Measurements from ENCODE around the gene PLXNA4.

The PLXNA4 gene

DNA sequence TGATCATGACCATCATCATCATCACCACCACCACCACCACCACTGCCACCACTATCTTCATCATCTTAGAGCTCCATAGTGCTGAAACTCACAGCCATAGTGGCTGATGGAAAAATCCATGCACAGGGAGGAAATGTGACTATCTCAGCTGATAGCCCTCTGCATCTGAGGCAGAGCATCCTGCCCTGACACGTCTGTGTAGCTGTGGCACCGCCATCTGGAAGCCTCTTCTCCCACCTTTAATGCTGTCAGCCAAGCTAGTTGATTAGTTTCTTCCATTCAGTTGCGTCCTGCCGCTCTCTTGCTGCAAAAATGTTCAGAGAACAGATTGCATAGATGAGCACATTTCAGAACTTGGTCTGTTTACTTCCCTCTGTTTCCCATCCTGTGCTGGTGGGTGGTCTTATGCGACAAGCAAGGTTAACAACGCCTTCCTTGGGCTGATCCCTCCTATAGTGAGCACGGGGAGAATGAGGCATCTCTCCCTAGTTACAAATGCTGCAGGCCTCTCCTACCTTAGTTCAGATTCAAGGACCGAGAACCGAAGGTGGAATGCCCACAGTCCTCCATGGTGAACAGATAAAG lies 478.6 kb downstream of the PLXNA4 start:
- Histone ChIP-seq H3K4me2 (ENCODE audit: low read depth, low read length, poor library complexity, severe bottlenecking) (no peak overlapping the region), H3F3A (ENCODE audit: insufficient read depth) (no peaks in the 10 kb centered on the region), H3K27ac (ENCODE audit: low read depth, low read length) (no peak overlapping the region), H2AFZ (ENCODE audit: low read depth, low read length, severe bottlenecking) (no peak overlapping the region), H3K36me3 (ENCODE audit: low read length) (no peaks in the 10 kb centered on the region), H3K9ac (ENCODE audit: low read length) (no peak overlapping the region), H3K9me2 (replicated peaks; ENCODE audit: insufficient read depth, low read length) (no peaks in the 10 kb centered on the region), H4K20me1 (ENCODE audit: low read depth, low read length) (no peaks in the 10 kb centered on the region), H3K27me3 (ENCODE audit: low read length) (no peaks in the 10 kb centered on the region), H3K9me3 (ENCODE audit: insufficient read depth, low read length) (no peaks in the 10 kb centered on the region), H3K79me2 (ENCODE audit: insufficient read depth, low read length) (no peaks in the 10 kb centered on the region), H3K4me3 (ENCODE audit: insufficient read depth, low read length, poor library complexity, severe bottlenecking) (no peak overlapping the region)
- TF ChIP-seq CTCF (IDR thresholded peaks at IDR 0.05; ENCODE audit: insufficient read depth, low read length, poor library complexity, severe bottlenecking) = no peak
- no peak for TF ChIP-seq EZH2phosphoT487 (conservative IDR thresholded peaks at IDR 0.05; ENCODE audit: low read length)

GRCh38 chr7:132095111-132095765 lies 481.0 kb downstream of the PLXNA4 start:
- no peaks in the 10 kb centered on the region for H3K36me3 ChIP-seq (ENCODE audit: low read length)
- no peaks in the 10 kb centered on the region for H3K9me3 ChIP-seq (ENCODE audit: insufficient read depth, low read length)
- no peaks in the 10 kb centered on the region for H3K9me2 ChIP-seq (replicated peaks; ENCODE audit: insufficient read depth, low read length)
- no peak overlapping the region for H3K4me3 ChIP-seq (ENCODE audit: insufficient read depth, low read length, poor library complexity, severe bottlenecking)
- no peaks in the 10 kb centered on the region for H3F3A ChIP-seq (ENCODE audit: insufficient read depth)
- H3K79me2 ChIP-seq (ENCODE audit: insufficient read depth, low read length) = no peaks in the 10 kb centered on the region
- no peak overlapping the region for H3K4me2 ChIP-seq (ENCODE audit: low read depth, low read length, poor library complexity, severe bottlenecking)
- no peak overlapping the region for H3K9ac ChIP-seq (ENCODE audit: low read length)
- no peak overlapping the region for H3K27ac ChIP-seq (ENCODE audit: low read depth, low read length)
- no peaks in the 10 kb centered on the region for H3K27me3 ChIP-seq (ENCODE audit: low read length)
- TF ChIP-seq CTCF (IDR thresholded peaks at IDR 0.05; ENCODE audit: insufficient read depth, low read length, poor library complexity, severe bottlenecking) = no peak
- TF ChIP-seq EZH2phosphoT487 (conservative IDR thresholded peaks at IDR 0.05; ENCODE audit: low read length) = no peak
- no peaks in the 10 kb centered on the region for H4K20me1 ChIP-seq (ENCODE audit: low read depth, low read length)
- H2AFZ ChIP-seq (ENCODE audit: low read depth, low read length, severe bottlenecking) = no peak overlapping the region

DNA sequence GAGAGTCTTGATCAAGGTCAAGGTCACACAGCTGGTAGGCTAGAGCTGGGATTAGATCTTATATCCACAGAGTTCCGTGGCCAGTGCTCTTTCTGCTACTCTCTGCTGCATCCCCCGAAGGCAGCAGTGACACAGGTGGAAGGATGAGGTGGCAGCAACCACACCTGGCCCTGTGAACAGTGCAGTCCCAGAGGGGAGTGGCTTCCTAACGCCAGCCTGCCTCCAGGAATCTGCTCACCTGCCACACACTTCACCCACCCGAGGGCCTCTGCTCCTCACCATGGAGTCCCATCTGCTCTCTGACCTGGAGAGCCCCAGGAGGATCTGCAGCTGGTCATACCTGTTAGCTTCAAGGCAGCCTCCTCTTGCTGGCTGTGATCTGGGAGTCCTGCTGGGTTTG lies 484.2 kb downstream of the PLXNA4 start:
- Histone ChIP-seq H3K9me3 (ENCODE audit: insufficient read depth, low read length) (no peaks in the 10 kb centered on the region), H3F3A (ENCODE audit: insufficient read depth) (no peaks in the 10 kb centered on the region), H3K4me3 (ENCODE audit: insufficient read depth, low read length, poor library complexity, severe bottlenecking) (no peak overlapping the region), H3K27ac (ENCODE audit: low read depth, low read length) (no peak overlapping the region), H3K79me2 (ENCODE audit: insufficient read depth, low read length) (no peaks in the 10 kb centered on the region), H3K27me3 (ENCODE audit: low read length) (no peaks in the 10 kb centered on the region), H2AFZ (ENCODE audit: low read depth, low read length, severe bottlenecking) (no peak overlapping the region), H4K20me1 (ENCODE audit: low read depth, low read length) (no peaks in the 10 kb centered on the region), H3K9me2 (replicated peaks; ENCODE audit: insufficient read depth, low read length) (no peaks in the 10 kb centered on the region), H3K4me2 (ENCODE audit: low read depth, low read length, poor library complexity, severe bottlenecking) (no peak overlapping the region), H3K36me3 (ENCODE audit: low read length) (no peaks in the 10 kb centered on the region), H3K9ac (ENCODE audit: low read length) (no peak overlapping the region)
- TF ChIP-seq CTCF (IDR thresholded peaks at IDR 0.05; ENCODE audit: insufficient read depth, low read length, poor library complexity, severe bottlenecking) (no peak), EZH2phosphoT487 (conservative IDR thresholded peaks at IDR 0.05; ENCODE audit: low read length) (no peak)
